Uterus (tissue), 2 donors: ENCODE results near the gene WRAP73.

Experiments
- CTCF ChIP-seq, 4 experiments: fragments of 200-600 bp in 2 of 4; fragments of 450-650 bp in 2 of 4; sonication (generic) in 2 of 4; IDR thresholded peaks; one replicate each; pipeline ENCODE4 v1.5.1; 2016 to 2019; ENCODE audit warnings: antibody characterized with exemption in 4 of 4, mild to moderate bottlenecking in 2 of 4, moderate library complexity in 1 of 4
- POLR2A ChIP-seq, 2 donors: fragments of 450-650 bp; IDR thresholded peaks; one replicate each; pipeline ENCODE4 v1.6.1; 2016; ENCODE audit warnings: antibody characterized with exemption in 2 of 2, mild to moderate bottlenecking in 1 of 2, moderate library complexity in 1 of 2

DNA sequence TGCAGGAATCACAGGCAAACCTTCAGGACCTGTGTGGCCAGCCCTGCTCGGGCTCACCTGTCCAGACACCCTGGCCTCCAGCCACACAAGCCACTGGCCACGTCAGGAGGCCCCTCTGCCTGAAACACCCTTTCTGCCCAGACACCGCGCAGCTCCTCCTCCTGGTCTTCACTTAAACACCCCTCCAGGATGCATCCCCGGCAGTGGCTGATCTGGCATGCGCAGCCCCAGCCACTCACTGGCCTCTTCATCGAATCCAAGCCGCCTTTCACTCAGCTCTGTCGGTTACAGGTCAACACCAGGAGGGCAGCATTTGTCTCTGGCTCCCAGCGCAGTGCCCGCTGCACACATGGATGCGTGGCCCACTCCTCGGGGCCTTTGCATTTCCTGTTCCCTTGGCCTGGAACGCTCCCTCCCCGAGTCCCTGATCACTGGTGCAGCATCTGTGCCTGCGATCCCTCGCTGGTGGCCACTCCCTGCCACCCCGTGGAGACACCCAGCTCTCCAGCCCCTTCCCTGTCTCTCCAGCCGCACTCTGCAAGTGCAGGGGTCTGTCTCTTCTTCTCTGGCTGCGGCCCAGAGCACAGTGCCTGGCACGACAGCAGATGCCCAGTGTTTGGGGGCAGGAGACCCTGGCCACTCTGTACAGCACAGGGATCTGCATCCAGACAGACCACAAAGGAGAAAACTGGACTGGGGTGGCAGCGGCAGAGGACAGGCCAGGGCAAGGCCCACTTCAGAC lies 15.7 kb downstream of the WRAP73 start:
- TF ChIP-seq CTCF (IDR thresholded peaks at IDR 0.05), result no peak
- TF ChIP-seq POLR2A (IDR thresholded peaks at IDR 0.05), result no peak
